ENCODE results near the gene LIM2. TPM values are rescaled to one million over a fixed set of nuclear protein-coding genes. Genes with fewer than 3 reads are reported as not detected.

The LIM2 gene
- total RNA-seq, 1 experiment from 2014 or later, result not detected

DNA sequence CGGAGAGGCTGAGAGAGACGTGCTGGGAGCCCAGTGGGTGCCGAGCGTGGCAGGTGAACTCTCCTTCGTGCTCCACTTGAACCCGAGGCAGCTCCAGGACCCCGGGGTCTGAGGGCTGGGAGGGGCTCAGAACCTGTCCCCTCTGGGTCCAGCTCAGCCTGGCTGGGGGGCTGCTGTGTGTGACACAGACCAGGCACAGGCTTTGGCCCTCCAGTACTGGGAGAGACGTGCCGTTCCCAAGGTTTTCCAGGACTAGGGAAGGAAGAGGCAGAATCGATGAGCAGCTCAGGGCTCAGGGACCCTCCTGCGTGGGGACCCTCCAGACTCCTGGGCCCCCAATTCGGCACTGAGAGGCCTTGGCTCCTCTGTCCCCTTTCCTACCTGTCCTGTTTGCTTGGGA lies 27.4 kb upstream of the LIM2 start:
- Mint-ChIP-seq H3K4me1 (peaks cover 10% of the 10 kb centered on the region), H3K27me3 (ENCODE audit: low read depth) (peaks cover 14% of the 10 kb centered on the region), H3K36me3 (peaks cover 3% of the 10 kb centered on the region), H3K27ac (no peak overlapping the region), H3K9me3 (no peaks in the 10 kb centered on the region), H3K4me3 (no peak overlapping the region)
- ChIA-PET POLR2A (no interaction called here), CTCF (interaction anchor here (1.4 kb wide), 1 partner anchor 49 kb away, joined by 3 read pairs; the partner anchor contains the start of gene ETFB)
- ATAC-seq, result no peak
- DNase-seq (ENCODE audit: low spot score), result no peak
- no peak for TF ChIP-seq CREM (CRISPR knock-in tag; IDR thresholded peaks at IDR 0.05)
- no peak for TF ChIP-seq ZNF671 (CRISPR knock-in tag; IDR thresholded peaks at IDR 0.05)
- TF ChIP-seq GABPB1 (CRISPR knock-in tag; IDR thresholded peaks at IDR 0.05), result no peak
- TF ChIP-seq SOX15 (CRISPR knock-in tag; IDR thresholded peaks at IDR 0.05), result no peak
- TF ChIP-seq, protein P1, sequence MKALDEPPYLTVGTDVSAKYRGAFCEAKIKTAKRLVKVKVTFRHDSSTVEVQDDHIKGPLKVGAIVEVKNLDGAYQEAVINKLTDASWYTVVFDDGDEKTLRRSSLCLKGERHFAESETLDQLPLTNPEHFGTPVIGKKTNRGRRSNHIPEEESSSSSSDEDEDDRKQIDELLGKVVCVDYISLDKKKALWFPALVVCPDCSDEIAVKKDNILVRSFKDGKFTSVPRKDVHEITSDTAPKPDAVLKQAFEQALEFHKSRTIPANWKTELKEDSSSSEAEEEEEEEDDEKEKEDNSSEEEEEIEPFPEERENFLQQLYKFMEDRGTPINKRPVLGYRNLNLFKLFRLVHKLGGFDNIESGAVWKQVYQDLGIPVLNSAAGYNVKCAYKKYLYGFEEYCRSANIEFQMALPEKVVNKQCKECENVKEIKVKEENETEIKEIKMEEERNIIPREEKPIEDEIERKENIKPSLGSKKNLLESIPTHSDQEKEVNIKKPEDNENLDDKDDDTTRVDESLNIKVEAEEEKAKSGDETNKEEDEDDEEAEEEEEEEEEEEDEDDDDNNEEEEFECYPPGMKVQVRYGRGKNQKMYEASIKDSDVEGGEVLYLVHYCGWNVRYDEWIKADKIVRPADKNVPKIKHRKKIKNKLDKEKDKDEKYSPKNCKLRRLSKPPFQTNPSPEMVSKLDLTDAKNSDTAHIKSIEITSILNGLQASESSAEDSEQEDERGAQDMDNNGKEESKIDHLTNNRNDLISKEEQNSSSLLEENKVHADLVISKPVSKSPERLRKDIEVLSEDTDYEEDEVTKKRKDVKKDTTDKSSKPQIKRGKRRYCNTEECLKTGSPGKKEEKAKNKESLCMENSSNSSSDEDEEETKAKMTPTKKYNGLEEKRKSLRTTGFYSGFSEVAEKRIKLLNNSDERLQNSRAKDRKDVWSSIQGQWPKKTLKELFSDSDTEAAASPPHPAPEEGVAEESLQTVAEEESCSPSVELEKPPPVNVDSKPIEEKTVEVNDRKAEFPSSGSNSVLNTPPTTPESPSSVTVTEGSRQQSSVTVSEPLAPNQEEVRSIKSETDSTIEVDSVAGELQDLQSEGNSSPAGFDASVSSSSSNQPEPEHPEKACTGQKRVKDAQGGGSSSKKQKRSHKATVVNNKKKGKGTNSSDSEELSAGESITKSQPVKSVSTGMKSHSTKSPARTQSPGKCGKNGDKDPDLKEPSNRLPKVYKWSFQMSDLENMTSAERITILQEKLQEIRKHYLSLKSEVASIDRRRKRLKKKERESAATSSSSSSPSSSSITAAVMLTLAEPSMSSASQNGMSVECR (CRISPR knock-in tag; IDR thresholded peaks at IDR 0.05; ENCODE audit: borderline replicate concordance), result no peak
- TF ChIP-seq FOXP4 (CRISPR knock-in tag; IDR thresholded peaks at IDR 0.05), result no peak
- no peak for TF ChIP-seq GRHL2 (CRISPR knock-in tag; IDR thresholded peaks at IDR 0.05; ENCODE audit: insufficient replicate concordance, severe bottlenecking)
- TF ChIP-seq RORB (CRISPR knock-in tag; IDR thresholded peaks at IDR 0.05), result no peak
- no peak for TF ChIP-seq CBFB (CRISPR knock-in tag; IDR thresholded peaks at IDR 0.05; ENCODE audit: low read depth)
- TF ChIP-seq ZNF317 (CRISPR knock-in tag; IDR thresholded peaks at IDR 0.05; ENCODE audit: borderline replicate concordance, low read depth), result no peak
- TF ChIP-seq NR3C1 (CRISPR knock-in tag; conservative IDR thresholded peaks at IDR 0.05; ENCODE audit: low read depth), result no peak
- TF ChIP-seq NR2C2 (CRISPR knock-in tag; IDR thresholded peaks at IDR 0.05), result no peak
- TF ChIP-seq, protein P2, sequence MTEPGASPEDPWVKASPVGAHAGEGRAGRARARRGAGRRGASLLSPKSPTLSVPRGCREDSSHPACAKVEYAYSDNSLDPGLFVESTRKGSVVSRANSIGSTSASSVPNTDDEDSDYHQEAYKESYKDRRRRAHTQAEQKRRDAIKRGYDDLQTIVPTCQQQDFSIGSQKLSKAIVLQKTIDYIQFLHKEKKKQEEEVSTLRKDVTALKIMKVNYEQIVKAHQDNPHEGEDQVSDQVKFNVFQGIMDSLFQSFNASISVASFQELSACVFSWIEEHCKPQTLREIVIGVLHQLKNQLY (CRISPR knock-in tag; IDR thresholded peaks at IDR 0.05), result no peak
- TF ChIP-seq, protein P3, sequence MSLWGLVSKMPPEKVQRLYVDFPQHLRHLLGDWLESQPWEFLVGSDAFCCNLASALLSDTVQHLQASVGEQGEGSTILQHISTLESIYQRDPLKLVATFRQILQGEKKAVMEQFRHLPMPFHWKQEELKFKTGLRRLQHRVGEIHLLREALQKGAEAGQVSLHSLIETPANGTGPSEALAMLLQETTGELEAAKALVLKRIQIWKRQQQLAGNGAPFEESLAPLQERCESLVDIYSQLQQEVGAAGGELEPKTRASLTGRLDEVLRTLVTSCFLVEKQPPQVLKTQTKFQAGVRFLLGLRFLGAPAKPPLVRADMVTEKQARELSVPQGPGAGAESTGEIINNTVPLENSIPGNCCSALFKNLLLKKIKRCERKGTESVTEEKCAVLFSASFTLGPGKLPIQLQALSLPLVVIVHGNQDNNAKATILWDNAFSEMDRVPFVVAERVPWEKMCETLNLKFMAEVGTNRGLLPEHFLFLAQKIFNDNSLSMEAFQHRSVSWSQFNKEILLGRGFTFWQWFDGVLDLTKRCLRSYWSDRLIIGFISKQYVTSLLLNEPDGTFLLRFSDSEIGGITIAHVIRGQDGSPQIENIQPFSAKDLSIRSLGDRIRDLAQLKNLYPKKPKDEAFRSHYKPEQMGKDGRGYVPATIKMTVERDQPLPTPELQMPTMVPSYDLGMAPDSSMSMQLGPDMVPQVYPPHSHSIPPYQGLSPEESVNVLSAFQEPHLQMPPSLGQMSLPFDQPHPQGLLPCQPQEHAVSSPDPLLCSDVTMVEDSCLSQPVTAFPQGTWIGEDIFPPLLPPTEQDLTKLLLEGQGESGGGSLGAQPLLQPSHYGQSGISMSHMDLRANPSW (CRISPR knock-in tag; conservative IDR thresholded peaks at IDR 0.05; ENCODE audit: low read depth), result no peak
- TF ChIP-seq ESRRA (CRISPR knock-in tag; IDR thresholded peaks at IDR 0.05; ENCODE audit: borderline replicate concordance), result no peak
- TF ChIP-seq ZNF416 (CRISPR knock-in tag; IDR thresholded peaks at IDR 0.05), result no peak
- TF ChIP-seq, protein P4, sequence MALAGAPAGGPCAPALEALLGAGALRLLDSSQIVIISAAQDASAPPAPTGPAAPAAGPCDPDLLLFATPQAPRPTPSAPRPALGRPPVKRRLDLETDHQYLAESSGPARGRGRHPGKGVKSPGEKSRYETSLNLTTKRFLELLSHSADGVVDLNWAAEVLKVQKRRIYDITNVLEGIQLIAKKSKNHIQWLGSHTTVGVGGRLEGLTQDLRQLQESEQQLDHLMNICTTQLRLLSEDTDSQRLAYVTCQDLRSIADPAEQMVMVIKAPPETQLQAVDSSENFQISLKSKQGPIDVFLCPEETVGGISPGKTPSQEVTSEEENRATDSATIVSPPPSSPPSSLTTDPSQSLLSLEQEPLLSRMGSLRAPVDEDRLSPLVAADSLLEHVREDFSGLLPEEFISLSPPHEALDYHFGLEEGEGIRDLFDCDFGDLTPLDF (CRISPR knock-in tag; IDR thresholded peaks at IDR 0.05), result no peak
- TF ChIP-seq NR1H2 (CRISPR knock-in tag; IDR thresholded peaks at IDR 0.05), result no peak

Measured in WTC11 (cell line).